Measurements from ENCODE around the gene NALCN.

DNA sequence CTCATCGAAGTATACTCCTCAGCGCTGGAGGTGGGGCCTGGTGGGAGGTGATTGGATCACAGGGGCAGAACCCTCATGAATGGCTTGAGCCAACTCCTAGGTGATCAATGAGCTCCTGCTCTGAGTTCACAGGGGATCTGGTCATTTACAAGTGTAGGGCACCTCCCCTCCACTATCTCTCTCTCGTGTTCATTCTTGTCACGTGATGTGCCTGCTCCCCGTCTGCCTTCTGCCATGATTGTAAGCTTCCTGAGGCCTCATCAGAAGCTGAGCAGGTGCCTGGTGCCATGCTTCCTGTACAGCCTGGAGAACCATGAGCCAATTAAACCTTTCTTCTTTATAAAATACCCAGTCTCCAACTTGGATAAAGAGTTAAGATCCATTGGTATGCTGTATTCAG, 61.4 kb downstream of the NALCN start:
- no peak for TF ChIP-seq POLR2A (IDR thresholded peaks at IDR 0.05; ENCODE audit: low read length)
- TF ChIP-seq GATA1 (IDR thresholded peaks at IDR 0.05; ENCODE audit: low read depth, low read length), result no peak
